Measurements from ENCODE around the gene SPATA22. TPM values are rescaled to one million over a fixed set of nuclear protein-coding genes. Genes with fewer than 3 reads are reported as not detected.

SPATA22 gene
- polyA plus RNA-seq, 1 of the 3 experiments (the other 2 are of a cell fraction) = not detected

GRCh38 chr17:3510090-3510489 lies 38.5 kb upstream of the SPATA22 start:
- no peak overlapping the region for H3K9ac ChIP-seq
- no peaks in the 10 kb centered on the region for H3K9me3 ChIP-seq
- H3K79me2 ChIP-seq (ENCODE audit: insufficient read depth) = no peaks in the 10 kb centered on the region
- no peaks in the 10 kb centered on the region for H3K9me2 ChIP-seq
- WGBS (ENCODE audit: low lambda C conversion rate) = 44% methylated on average over 7 of the region's 7 CpGs
- no peak for DNase-seq
- ChIA-PET CTCF (no interaction called here), POLR2A (no interaction called here)
- H3K27ac ChIP-seq (ENCODE audit: low read depth in 2 of 2, low read length in 1 of 2) = no peak overlapping the region
- H3F3A ChIP-seq (replicated peaks; ENCODE audit: insufficient read depth) = no peaks in the 10 kb centered on the region
- no peaks in the 10 kb centered on the region for H3K36me3 ChIP-seq (replicated peaks in 1 of 2; ENCODE audit: control insufficient read depth in 1 of 2, insufficient read depth in 2 of 2, low read length in 1 of 2)
- H3K27me3 ChIP-seq (ENCODE audit: insufficient read depth) = peaks cover 15% of the 10 kb centered on the region
- no peaks in the 10 kb centered on the region for H4K20me1 ChIP-seq (ENCODE audit: insufficient read depth)
- no peak overlapping the region for H3K4me2 ChIP-seq
- H3K4me1 ChIP-seq (ENCODE audit: control insufficient read depth in 1 of 2, insufficient read depth in 2 of 2, low read depth in 1 of 2, low read length in 1 of 2) = no peaks in the 10 kb centered on the region
- H3K4me3 ChIP-seq (ENCODE audit: low read depth in 2 of 2, low read length in 1 of 2) = no peak overlapping the region
- H2AFZ ChIP-seq (ENCODE audit: low read depth) = no peak overlapping the region
- TF ChIP-seq SIN3A (IDR thresholded peaks at IDR 0.05; ENCODE audit: borderline replicate concordance, low read depth, low read length) (no peak), NFIC (IDR thresholded peaks at IDR 0.05; ENCODE audit: borderline replicate concordance) (no peak), FOSL2 (IDR thresholded peaks at IDR 0.05; ENCODE audit: borderline replicate concordance, low read depth) (no peak)

GRCh38 chr17:3507869-3508268 lies 36.2 kb upstream of the SPATA22 start:
- no peaks in the 10 kb centered on the region for H3K36me3 ChIP-seq (replicated peaks in 1 of 2; ENCODE audit: control insufficient read depth in 1 of 2, insufficient read depth in 2 of 2, low read length in 1 of 2)
- no peaks in the 10 kb centered on the region for H3K9me3 ChIP-seq
- H3F3A ChIP-seq (replicated peaks; ENCODE audit: insufficient read depth) = no peaks in the 10 kb centered on the region
- H3K4me1 ChIP-seq (ENCODE audit: control insufficient read depth in 1 of 2, insufficient read depth in 2 of 2, low read depth in 1 of 2, low read length in 1 of 2) = no peaks in the 10 kb centered on the region
- POLR2A ChIA-PET = no interaction called here
- H3K4me3 ChIP-seq (ENCODE audit: low read depth in 2 of 2, low read length in 1 of 2) = no peak overlapping the region
- H4K20me1 ChIP-seq (ENCODE audit: insufficient read depth) = no peaks in the 10 kb centered on the region
- CTCF ChIA-PET = no interaction called here
- H3K9ac ChIP-seq = no peak overlapping the region
- no peak overlapping the region for H3K27ac ChIP-seq (ENCODE audit: low read depth in 2 of 2, low read length in 1 of 2)
- H3K9me2 ChIP-seq = no peaks in the 10 kb centered on the region
- no peak overlapping the region for H3K4me2 ChIP-seq
- H2AFZ ChIP-seq (ENCODE audit: low read depth) = no peak overlapping the region
- 4% methylated on average over 3 of the region's 3 CpGs for WGBS (ENCODE audit: low lambda C conversion rate)
- DNase-seq = no peak
- peaks cover 17% of the 10 kb centered on the region for H3K27me3 ChIP-seq (ENCODE audit: insufficient read depth)
- no peaks in the 10 kb centered on the region for H3K79me2 ChIP-seq (ENCODE audit: insufficient read depth)
- TF ChIP-seq RCOR1 (IDR thresholded peaks at IDR 0.05; ENCODE audit: low read length) = no peak
- TF ChIP-seq SMC3 (IDR thresholded peaks at IDR 0.05; ENCODE audit: low read depth, low read length) = no peak
- TF ChIP-seq MXI1 (IDR thresholded peaks at IDR 0.05; ENCODE audit: low read depth, low read length) = no peak
- no peak for TF ChIP-seq NFIC (IDR thresholded peaks at IDR 0.05; ENCODE audit: borderline replicate concordance)
- no peak for TF ChIP-seq FOXJ3 (CRISPR knock-in tag; IDR thresholded peaks at IDR 0.05)
- TF ChIP-seq GABPA (IDR thresholded peaks at IDR 0.05; ENCODE audit: low read depth) = no peak
- no peak for TF ChIP-seq CTCF (IDR thresholded peaks at IDR 0.05)
- TF ChIP-seq NRF1 (IDR thresholded peaks at IDR 0.05; ENCODE audit: low read depth, low read length) = no peak
- TF ChIP-seq FOSL2 (IDR thresholded peaks at IDR 0.05; ENCODE audit: borderline replicate concordance, low read depth) = no peak
- TF ChIP-seq TAF1 (IDR thresholded peaks at IDR 0.05; ENCODE audit: borderline replicate concordance, low read depth, low read length) = no peak
- TF ChIP-seq REST (IDR thresholded peaks at IDR 0.05; ENCODE audit: low read depth, low read length) = no peak
- TF ChIP-seq TCF12 (IDR thresholded peaks at IDR 0.05) = no peak
- TF ChIP-seq USF2 (IDR thresholded peaks at IDR 0.05; ENCODE audit: borderline replicate concordance, low read depth, low read length) = no peak
